DOHH2 (cell line): Measurements from ENCODE around the gene IGFBP1.

Experiments
- H3F3A ChIP-seq: fragments of 200-600 bp; sonication (generic), shearing (Covaris generic); 2 replicates; pipeline ENCODE4 v1.6.0; 2016; ENCODE audit warnings: antibody characterized with exemption, mild to moderate bottlenecking; ENCODE audit not compliant: control insufficient read depth, insufficient read depth
- H3K27ac ChIP-seq: fragments of 200-600 bp; sonication (generic); 2 replicates; pipeline ENCODE4 v1.5.1; 2014; ENCODE audit warnings: low read depth, mild to moderate bottlenecking, low read length, moderate library complexity
- H3K27me3 ChIP-seq: fragments of 200-600 bp; sonication (generic); 2 replicates; pipeline ENCODE4 v1.6.1; 2014; ENCODE audit warnings: mild to moderate bottlenecking, low read length, mixed read lengths; ENCODE audit not compliant: control insufficient read depth
- H3K36me3 ChIP-seq: fragments of 200-600 bp; sonication (generic); 2 replicates; pipeline ENCODE4 v1.6.1; 2014; ENCODE audit warnings: mild to moderate bottlenecking, low read length, moderate library complexity, mixed read lengths; ENCODE audit not compliant: control insufficient read depth
- H3K4me1 ChIP-seq: fragments of 200-600 bp; sonication (generic); 2 replicates; pipeline ENCODE4 v1.6.1; 2014; ENCODE audit warnings: mild to moderate bottlenecking, low read length, mixed read lengths; ENCODE audit not compliant: control insufficient read depth
- H3K4me2 ChIP-seq: fragments of 200-600 bp; sonication (generic); 2 replicates; pipeline ENCODE4 v1.6.0; 2014; ENCODE audit warnings: mild to moderate bottlenecking, low read length, moderate library complexity
- H3K4me3 ChIP-seq: fragments of 200-600 bp; sonication (generic); 2 replicates; pipeline ENCODE4 v1.5.1; 2014; ENCODE audit warnings: mild to moderate bottlenecking, low read length, mixed read lengths
- H3K79me2 ChIP-seq: fragments of 200-600 bp; sonication (generic); 2 replicates; pipeline ENCODE4 v1.6.1; 2014; ENCODE audit warnings: mild to moderate bottlenecking, low read length, mixed read lengths; ENCODE audit not compliant: control insufficient read depth
- H3K9me2 ChIP-seq: fragments of 200-600 bp; sonication (generic); replicated peaks from 2 replicates; pipeline ENCODE4 v1.6.1; 2014; ENCODE audit warnings: mild to moderate bottlenecking, low read length, mixed read lengths; ENCODE audit not compliant: control insufficient read depth
- H3K9me3 ChIP-seq: fragments of 200-600 bp; sonication (generic); 2 replicates; pipeline ENCODE4 v1.6.1; 2014; ENCODE audit warnings: antibody characterized with exemption, low read length, mixed read lengths; ENCODE audit not compliant: control insufficient read depth, insufficient read depth
- H4K20me1 ChIP-seq: fragments of 200-600 bp; sonication (generic); 2 replicates; pipeline ENCODE4 v1.6.0; 2014; ENCODE audit warnings: low read depth, mild to moderate bottlenecking, antibody characterized with exemption, low read length, moderate library complexity; ENCODE audit not compliant: control insufficient read depth, insufficient read depth
- CTCF ChIP-seq: fragments of 200-600 bp; sonication (generic); IDR thresholded peaks from one replicate; pipeline ENCODE4 v1.5.1; 2014; ENCODE audit warnings: antibody characterized with exemption, mild to moderate bottlenecking, low read depth, low read length; ENCODE audit not compliant: poor library complexity, severe bottlenecking
- EZH2phosphoT487 ChIP-seq: fragments of 200-600 bp; sonication (generic); IDR thresholded peaks from 2 replicates; pipeline ENCODE4 v1.6.1; 2017; ENCODE audit warnings: borderline replicate concordance, mild to moderate bottlenecking, antibody characterized with exemption, low read length, moderate library complexity, mixed read lengths

Gene IGFBP1

GRCh38 chr7:45893374-45893995 lies 5.2 kb downstream of the IGFBP1 start:
- no peaks in the 10 kb centered on the region for H3K79me2 ChIP-seq
- no peaks in the 10 kb centered on the region for H4K20me1 ChIP-seq
- H3K4me2 ChIP-seq, result no peak overlapping the region
- no peaks in the 10 kb centered on the region for H3F3A ChIP-seq
- H3K9me2 ChIP-seq, result no peaks in the 10 kb centered on the region
- no peaks in the 10 kb centered on the region for H3K4me1 ChIP-seq
- H3K4me3 ChIP-seq, result no peak overlapping the region
- H3K27me3 ChIP-seq, result peaks cover 35% of the 10 kb centered on the region
- TF ChIP-seq EZH2phosphoT487 (no peak), CTCF (no peak)
- H3K9me3 ChIP-seq, result no peaks in the 10 kb centered on the region
- no peaks in the 10 kb centered on the region for H3K36me3 ChIP-seq
- no peak overlapping the region for H3K27ac ChIP-seq

DNA sequence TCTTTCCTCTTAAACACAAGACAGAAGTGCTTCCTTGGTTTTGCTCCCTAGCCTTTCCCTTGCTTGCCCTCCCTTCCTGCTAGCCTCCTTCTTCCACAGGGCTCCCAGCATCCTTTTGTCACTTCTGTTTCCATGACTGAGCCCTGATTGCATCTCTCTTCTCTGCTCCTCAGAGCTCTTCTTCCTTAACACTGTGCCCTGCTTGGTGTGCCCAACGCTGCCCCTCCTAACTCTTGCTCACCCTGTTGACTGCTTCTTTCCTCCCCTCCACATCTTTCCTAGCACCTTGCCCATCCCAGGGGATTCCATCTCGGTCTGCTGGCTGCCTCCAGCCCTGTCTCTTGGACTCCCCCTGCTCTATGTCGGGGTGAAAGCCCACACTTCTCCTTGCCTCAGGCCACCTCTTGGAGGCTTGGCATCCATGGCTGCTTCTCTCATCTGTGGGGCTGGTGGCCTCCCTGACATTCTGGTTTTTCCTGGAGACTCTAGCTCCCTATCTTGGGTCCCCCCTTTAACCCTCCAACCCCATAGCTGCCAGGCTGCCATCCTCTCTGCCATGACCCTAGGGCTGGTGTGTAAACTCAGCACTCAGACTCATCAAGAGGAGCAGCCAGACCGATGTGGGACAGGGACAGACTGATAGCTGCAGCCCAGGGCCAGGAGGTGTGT lies 5.8 kb downstream of the IGFBP1 start:
- no peak overlapping the region for H3K4me3 ChIP-seq
- no peak for TF ChIP-seq CTCF
- TF ChIP-seq EZH2phosphoT487, result no peak

GRCh38 chr7:45894665-45895062 lies 6.4 kb downstream of the IGFBP1 start:
- no peak overlapping the region for H3K27ac ChIP-seq
- H4K20me1 ChIP-seq, result no peaks in the 10 kb centered on the region
- H3K4me3 ChIP-seq, result no peak overlapping the region
- no peaks in the 10 kb centered on the region for H3K9me3 ChIP-seq
- TF ChIP-seq CTCF (no peak), EZH2phosphoT487 (no peak)
- no peaks in the 10 kb centered on the region for H3F3A ChIP-seq
- H3K4me2 ChIP-seq, result no peak overlapping the region
- no peaks in the 10 kb centered on the region for H3K4me1 ChIP-seq
- peaks cover 33% of the 10 kb centered on the region for H3K27me3 ChIP-seq
- H3K9me2 ChIP-seq, result no peaks in the 10 kb centered on the region
- no peaks in the 10 kb centered on the region for H3K79me2 ChIP-seq
- H3K36me3 ChIP-seq, result no peaks in the 10 kb centered on the region

More for the DNA sequence above, 5.8 kb downstream of the IGFBP1 start:
- H3K79me2 ChIP-seq, result no peaks in the 10 kb centered on the region
- H3K9me2 ChIP-seq, result no peaks in the 10 kb centered on the region
- no peaks in the 10 kb centered on the region for H3K4me1 ChIP-seq
- H3K36me3 ChIP-seq, result no peaks in the 10 kb centered on the region
- H3K27ac ChIP-seq, result no peak overlapping the region
- peaks cover 35% of the 10 kb centered on the region for H3K27me3 ChIP-seq
- no peaks in the 10 kb centered on the region for H3F3A ChIP-seq
- no peaks in the 10 kb centered on the region for H4K20me1 ChIP-seq
- no peak overlapping the region for H3K4me2 ChIP-seq
- H3K9me3 ChIP-seq, result no peaks in the 10 kb centered on the region
